GM12878 (cell line): ENCODE measurements around the gene TRNT1. TPM values are rescaled to one million over a fixed set of nuclear protein-coding genes. Genes with fewer than 3 reads are reported as not detected.

Experiments
- ATAC-seq: fragments of 200-7000 bp; cut with Tn5 transposase; 3 replicates; pipeline ENCODE4 v1.9.1; 2020; ENCODE audit warnings: mild to moderate bottlenecking, moderate library complexity
- BruUV-seq: library from RNA; stranded (reverse); fragments of 400-500 nt; replicated peaks from 2 replicates; lab custom pipeline; 2021; lab: Mats Ljungman, UMichigan
- CTCF ChIA-PET: fragments of 300-600 bp; sonication (Branson Sonifier 250); formaldehyde crosslinking; extraction: SDS; loops from one replicate; lab custom pipeline; 2021; ENCODE audit warnings: inconsistent platforms; lab: Yijun Ruan, JAX
- POLR2A ChIA-PET: fragments of 350-600 bp; formaldehyde crosslinking; extraction: SDS; loops from one replicate; lab custom pipeline; 2021; ENCODE audit warnings: inconsistent platforms; lab: Charles Lee
- RAD21 ChIA-PET: fragments of 300-600 bp; sonication (Branson Sonifier 250); formaldehyde crosslinking; loops from one replicate; lab custom pipeline; 2023; ENCODE audit warnings: antibody characterized with exemption; ENCODE audit not compliant: unreplicated experiment; lab: Charles Lee
- SMC1A ChIA-PET: fragments of 300-600 bp; sonication (Branson Sonifier 250); formaldehyde crosslinking; loops from one replicate; lab custom pipeline; 2023; ENCODE audit not compliant: unreplicated experiment, uncharacterized antibody; lab: Charles Lee
- DNase-seq: peaks from one replicate; pipeline ENCODE4 v3.0.0-alpha.2; 2011; ENCODE audit warnings: low read depth, low spot score
- FAIRE-seq: peaks from 3 replicates; lab custom pipeline; 2011; peaks lifted over from hg19 to GRCh38; lab: Jason Lieb, UNC
- H2AFZ ChIP-seq: 2 replicates; pipeline ENCODE4 v1.6.0; 2011; ENCODE audit warnings: low read depth, low read length, control low read depth; ENCODE audit not compliant: control insufficient read depth
- H3K27ac ChIP-seq: 2 replicates; pipeline ENCODE4 v1.5.1; 2011; ENCODE audit warnings: control low read depth; ENCODE audit not compliant: control insufficient read depth, insufficient read depth
- H3K27me3 ChIP-seq, 2 experiments: replicated peaks in 1 of 2; 2 replicates each; pipeline versions ENCODE4 v1.6.0 to v1.6.1; 2011; ENCODE audit warnings: low read length in 1 of 2; ENCODE audit not compliant: control insufficient read depth in 2 of 2, insufficient read depth in 2 of 2
- H3K36me3 ChIP-seq, 2 experiments: 2 replicates each; pipeline ENCODE4 v1.5.1; 2011; ENCODE audit warnings: low read length in 1 of 2; ENCODE audit not compliant: control insufficient read depth in 2 of 2, insufficient read depth in 2 of 2
- H3K4me1 ChIP-seq: 2 replicates; pipeline ENCODE4 v1.6.1; 2011; ENCODE audit warnings: mild to moderate bottlenecking, low read length, moderate library complexity, mixed read lengths; ENCODE audit not compliant: control insufficient read depth, insufficient read depth
- H3K4me2 ChIP-seq: 2 replicates; pipeline ENCODE4 v1.6.0; 2011; ENCODE audit warnings: control low read depth; ENCODE audit not compliant: control insufficient read depth, insufficient read depth
- H3K4me3 ChIP-seq: fragments of 200-600 bp; sonication (generic); 2 replicates; pipeline ENCODE4 v1.5.1; 2016
- H3K79me2 ChIP-seq: 2 replicates; pipeline ENCODE4 v1.6.0; 2011; ENCODE audit warnings: low read length; ENCODE audit not compliant: control insufficient read depth, insufficient read depth
- H3K9ac ChIP-seq: 2 replicates; pipeline ENCODE4 v1.8.0; 2011; ENCODE audit warnings: low read length, control low read depth, mixed read lengths; ENCODE audit not compliant: control insufficient read depth, insufficient read depth
- H3K9me3 ChIP-seq: replicated peaks from 3 replicates; pipeline ENCODE4 v1.5.1; 2011; ENCODE audit warnings: mild to moderate bottlenecking, low read length; ENCODE audit not compliant: control insufficient read depth, insufficient read depth
- H4K20me1 ChIP-seq: 2 replicates; pipeline ENCODE4 v1.6.0; 2011; ENCODE audit not compliant: control insufficient read depth, insufficient read depth
- CBX3 ChIP-seq: fragments of 200-600 bp; sonication (generic); IDR thresholded peaks from 2 replicates; pipeline ENCODE4 v1.6.1; 2016; ENCODE audit warnings: low read depth, borderline replicate concordance
- CUX1 ChIP-seq: IDR thresholded peaks from 2 replicates; pipeline ENCODE4 v1.6.1; 2012; ENCODE audit warnings: improper control_type of control experiment, low read depth, low read length; ENCODE audit not compliant: insufficient replicate concordance
- FOXM1 ChIP-seq: IDR thresholded peaks from 2 replicates; pipeline ENCODE4 v1.6.1; 2012; ENCODE audit warnings: low read depth, mild to moderate bottlenecking, inconsistent platforms, low read length, moderate library complexity
- IKZF1 ChIP-seq: fragments of 450-650 bp; conservative IDR thresholded peaks from 2 replicates; pipeline ENCODE4 v1.6.1; 2017; ENCODE audit warnings: antibody characterized with exemption, mild to moderate bottlenecking
- IRF5 ChIP-seq: fragments of 450-650 bp; IDR thresholded peaks from 2 replicates; pipeline ENCODE4 v1.6.1; 2017; ENCODE audit warnings: borderline replicate concordance
- KAT2A ChIP-seq: conservative IDR thresholded peaks from 2 replicates; pipeline ENCODE4 v1.6.1; 2011; ENCODE audit warnings: low read depth, low read length; ENCODE audit not compliant: control insufficient read depth
- LARP7 ChIP-seq: fragments of 450-650 bp; IDR thresholded peaks from 2 replicates; pipeline ENCODE4 v1.6.1; 2017; ENCODE audit warnings: mild to moderate bottlenecking
- MYB ChIP-seq: fragments of 150-350 bp; IDR thresholded peaks from 2 replicates; pipeline ENCODE4 v1.6.1; 2014; ENCODE audit warnings: mild to moderate bottlenecking, low read depth, low read length, borderline replicate concordance
- SIN3A ChIP-seq: IDR thresholded peaks from 2 replicates; pipeline ENCODE4 v1.6.1; 2012; ENCODE audit warnings: low read depth, low read length, improper control_type of control experiment
- TARDBP ChIP-seq: IDR thresholded peaks from 2 replicates; pipeline ENCODE4 v1.6.1; 2016; ENCODE audit warnings: borderline replicate concordance
- WRNIP1 ChIP-seq: IDR thresholded peaks from 2 replicates; pipeline ENCODE4 v1.6.1; 2011; ENCODE audit warnings: low read depth, low read length, improper control_type of control experiment, borderline replicate concordance
- YBX1 ChIP-seq: fragments of 450-650 bp; IDR thresholded peaks from 2 replicates; pipeline ENCODE4 v1.6.1; 2016; ENCODE audit warnings: antibody characterized with exemption
- ZNF687 ChIP-seq: fragments of 450-650 bp; IDR thresholded peaks from 2 replicates; pipeline ENCODE4 v1.6.1; 2017; ENCODE audit warnings: mild to moderate bottlenecking, moderate library complexity
- WGBS: methylation state at CpG from one replicate; pipeline ENCODE4 v1.1.6; 2016; ENCODE audit warnings: low lambda C conversion rate; ENCODE audit not compliant: insufficient replicate concordance, insufficient coverage; ENCODE audit errors: missing lambda C conversion rate; 5-methylcytosine and 5-hydroxymethylcytosine counted together
- in situ Hi-C: fragments of 300-500 bp; cut with MboI; formaldehyde crosslinking; loops from 9 replicates; pipeline ENCODE4 v1.14.3; 2018; ENCODE audit warnings: mixed read lengths
- intact Hi-C: fragments of 100-400 bp; cut with micrococcal nuclease; formaldehyde crosslinking; loops from one replicate; pipeline ENCODE4 v1.14.2; 2022; ENCODE audit not compliant: unreplicated experiment
- polyA plus RNA-seq, 11 experiments: library from polyadenylated mRNA; depleted of rRNA in 4 of 11; unstranded in 6 of 11; stranded (reverse) in 5 of 11; fragments of >200 nt; fragmentation: Nextera tagmentation in 4 of 11; fragmentation: Illumina TruSeq in 1 of 11; extraction: Ambion mirVana in 4 of 11; extraction: Trizol in 1 of 11; gene quantifications; 1 replicate in 1 of 11; 2 replicates in 10 of 11; pipeline versions ENCODE4 v1.2.1 to v1.2.3, GENCODE V29; 2011 to 2016; ENCODE audit warnings: inconsistent platforms in 2 of 11, missing spikeins in 2 of 11, low read depth in 1 of 11
- total RNA-seq, 4 experiments: library from RNA; depleted of rRNA in 3 of 4; stranded (reverse); fragments of >200 nt in 3 of 4; fragmentation: Illumina TruSeq in 1 of 4; extraction: Trizol in 1 of 4; gene quantifications; 2 replicates each; pipeline versions ENCODE4 v1.2.1 to v1.2.3, GENCODE V29; 2013 to 2021

The TRNT1 gene
- total and polyA plus RNA-seq, 10 of the 15 experiments (the other 5 are each of a cell fraction or from before 2014, with no cell fraction given) = 28.6 to 54.9 (median 36.6) TPM

GRCh38 chr3:3107181-3107580, 19.6 kb upstream of the TRNT1 start (continued):
- TF ChIP-seq CBX3 (no peak), ZNF687 (no peak), LARP7 (no peak), YBX1 (no peak), IRF5 (no peak)

- no peaks in the 10 kb centered on the region for H3K79me2 ChIP-seq
- ChIA-PET RAD21 (no interaction called here), CTCF (no interaction called here), SMC1A (no interaction called here), POLR2A (no interaction called here)
- DNase-seq (no peak), ATAC-seq (no peak), FAIRE-seq (no peak)
- no peak overlapping the region for H3K9ac ChIP-seq
- H3K4me3 ChIP-seq = no peak overlapping the region
- no peaks in the 10 kb centered on the region for H3K36me3 ChIP-seq
- 33% methylated on average over 3 of the region's 3 CpGs for WGBS
- in situ Hi-C loops (no loop called here), intact Hi-C loops (no loop called here)
- no peak overlapping the region for H3K27ac ChIP-seq
- no peaks in the 10 kb centered on the region for H3K9me3 ChIP-seq
- no peaks in the 10 kb centered on the region for H4K20me1 ChIP-seq
- no peaks in the 10 kb centered on the region for H3K27me3 ChIP-seq
- H3K4me2 ChIP-seq = no peak overlapping the region
- H2AFZ ChIP-seq = no peak overlapping the region
- BruUV-seq = no TSS peak
- peaks cover 27% of the 10 kb centered on the region for H3K4me1 ChIP-seq
- TF ChIP-seq CUX1 (no peak), KAT2A (no peak), IKZF1 (no peak), TARDBP (no peak), WRNIP1 (no peak), MYB (no peak), FOXM1 (no peak), SIN3A (no peak)
Observed at GRCh38 chr3:3107858-3108257, 18.9 kb upstream of the TRNT1 start.
